H1 (cell line): ENCODE data around the gene MIB1. TPM values are rescaled to one million over a fixed set of nuclear protein-coding genes. Genes with fewer than 3 reads are reported as not detected.

Experiments used
- CTCF ChIA-PET: fragments of 300-600 bp; sonication (Branson Sonifier 250); formaldehyde crosslinking; loops from one replicate; lab custom pipeline; 2021; ENCODE audit not compliant: partially characterized antibody; lab: Charles Lee
- POLR2A ChIA-PET: fragments of 300-600 bp; sonication (Branson Sonifier 250); formaldehyde crosslinking; loops from one replicate; lab custom pipeline; 2021; ENCODE audit warnings: inconsistent platforms; ENCODE audit not compliant: partially characterized antibody; lab: Charles Lee
- DNase-seq, 2 experiments: peaks; one replicate each; pipeline versions ENCODE4 v3.0.0 to v3.0.0-alpha.2; 2010 to 2022; ENCODE audit warnings: low spot score in 2 of 2, low read depth in 1 of 2, mixed read lengths in 1 of 2
- FAIRE-seq: peaks from 2 replicates; lab custom pipeline; 2011; peaks lifted over from hg19 to GRCh38; lab: Jason Lieb, UNC
- H2AFZ ChIP-seq: 2 replicates; pipeline ENCODE4 v1.8.1; 2012; ENCODE audit warnings: low read length, inconsistent platforms
- H2AK5ac ChIP-seq: 2 replicates; pipeline ENCODE4 v1.6.1; 2013; ENCODE audit warnings: low read depth, low read length
- H2BK120ac ChIP-seq: replicated peaks from 2 replicates; pipeline ENCODE3; 2013; ENCODE audit warnings: low read depth, low read length, inconsistent platforms
- H2BK12ac ChIP-seq: 2 replicates; pipeline ENCODE4 v1.6.1; 2013; ENCODE audit warnings: low read depth, low read length
- H2BK15ac ChIP-seq: 2 replicates; pipeline ENCODE4 v1.6.1; 2013; ENCODE audit warnings: low read length
- H2BK20ac ChIP-seq: 2 replicates; pipeline ENCODE4 v1.6.1; 2013; ENCODE audit warnings: low read length
- H2BK5ac ChIP-seq: 2 replicates; pipeline ENCODE4 v1.6.1; 2013; ENCODE audit warnings: low read depth, low read length
- H3K14ac ChIP-seq: 2 replicates; pipeline ENCODE4 v1.6.1; 2013; ENCODE audit warnings: inconsistent platforms; ENCODE audit not compliant: insufficient read length
- H3K18ac ChIP-seq: 2 replicates; pipeline ENCODE4 v1.6.1; 2013; ENCODE audit warnings: low read length; ENCODE audit errors: extremely low read depth
- H3K23ac ChIP-seq: 2 replicates; pipeline ENCODE4 v1.6.1; 2013; ENCODE audit warnings: inconsistent platforms; ENCODE audit not compliant: insufficient read length
- H3K23me2 ChIP-seq: 2 replicates; pipeline ENCODE4 v1.6.1; 2013; ENCODE audit warnings: low read depth, low read length
- H3K27ac ChIP-seq: 2 replicates; pipeline ENCODE4 v1.6.1; 2011; ENCODE audit warnings: low read depth, low read length, inconsistent platforms
- H3K27me3 ChIP-seq, 4 experiments: replicated peaks in 1 of 4; 1 replicate in 1 of 4; 2 replicates in 3 of 4; pipeline versions ENCODE4 v1.6.1 to v1.8.1; 2011 to 2013; ENCODE audit warnings: low read length in 3 of 4, mild to moderate bottlenecking in 3 of 4, inconsistent platforms in 2 of 4, mixed read lengths in 2 of 4, moderate library complexity in 1 of 4; ENCODE audit not compliant: control insufficient read depth in 3 of 4, insufficient read depth in 3 of 4; ENCODE audit errors: extremely low read depth in 1 of 4
- H3K36me3 ChIP-seq, 4 experiments: 2 replicates each; pipeline versions ENCODE4 v1.6.1 to v1.8.1; 2011 to 2013; ENCODE audit warnings: mild to moderate bottlenecking in 4 of 4, low read length in 3 of 4, moderate library complexity in 2 of 4, control low read depth in 1 of 4, inconsistent platforms in 1 of 4; ENCODE audit not compliant: insufficient read depth in 4 of 4, control insufficient read depth in 2 of 4
- H3K4ac ChIP-seq: replicated peaks from 2 replicates; pipeline ENCODE3; 2013; ENCODE audit warnings: low read length, low read depth, mixed read lengths, inconsistent platforms; ENCODE audit not compliant: insufficient read length
- H3K4me1 ChIP-seq, 4 experiments: replicated peaks in 1 of 4; 1 replicate in 1 of 4; 2 replicates in 3 of 4; pipeline versions ENCODE4 v1.6.1 to v1.8.1; 2011 to 2013; ENCODE audit warnings: low read length in 3 of 4, inconsistent platforms in 2 of 4, mixed read lengths in 1 of 4; ENCODE audit not compliant: insufficient read depth in 4 of 4, control insufficient read depth in 3 of 4
- H3K4me2 ChIP-seq, 2 experiments: 2 replicates each; pipeline versions ENCODE4 v1.6.1 to v1.8.1; 2011 to 2013; ENCODE audit warnings: low read depth in 2 of 2, low read length in 2 of 2, control low read depth in 1 of 2, inconsistent platforms in 1 of 2, mild to moderate bottlenecking in 1 of 2; ENCODE audit not compliant: insufficient read depth in 1 of 2
- H3K4me3 ChIP-seq, 4 experiments: fragments of 200-600, 300-600 bp in 1 of 4; sonication (generic), shearing (Covaris generic), sonication (Bioruptor Twin) in 1 of 4; 2 replicates each; pipeline versions ENCODE4 v1.5.1 to v1.8.1; 2011 to 2016; ENCODE audit warnings: low read length in 4 of 4, low read depth in 3 of 4, control low read depth in 2 of 4, inconsistent platforms in 2 of 4, mild to moderate bottlenecking in 2 of 4, mixed read lengths in 1 of 4, moderate library complexity in 1 of 4; ENCODE audit not compliant: insufficient read depth in 2 of 4; ENCODE audit errors: extremely low read depth in 1 of 4
- H3K56ac ChIP-seq: replicated peaks from 2 replicates; pipeline ENCODE3; 2013; ENCODE audit warnings: low read depth, mild to moderate bottlenecking, mixed read lengths, low read length, inconsistent platforms; ENCODE audit not compliant: insufficient read length
- H3K79me1 ChIP-seq: 2 replicates; pipeline ENCODE4 v1.6.1; 2013; ENCODE audit warnings: low read depth, low read length, control low read depth
- H3K79me2 ChIP-seq, 2 experiments: 2 replicates each; pipeline versions ENCODE4 v1.6.1 to v1.8.1; 2012 to 2013; ENCODE audit warnings: low read length in 2 of 2, mild to moderate bottlenecking in 2 of 2, inconsistent platforms in 1 of 2; ENCODE audit not compliant: insufficient read depth in 2 of 2, control insufficient read depth in 1 of 2
- H3K9ac ChIP-seq, 4 experiments: replicated peaks in 1 of 4; 1 replicate in 1 of 4; 2 replicates in 3 of 4; pipeline versions ENCODE4 v1.6.1 to v1.8.1; 2011 to 2013; ENCODE audit warnings: low read depth in 3 of 4, low read length in 3 of 4, control low read depth in 2 of 4, mild to moderate bottlenecking in 2 of 4, moderate library complexity in 2 of 4, inconsistent platforms in 1 of 4; ENCODE audit errors: extremely low read depth in 1 of 4
- H3K9me3 ChIP-seq, 2 experiments: 2 replicates each; pipeline versions ENCODE4 v1.6.1 to v1.8.1; 2012 to 2013; ENCODE audit warnings: mild to moderate bottlenecking in 2 of 2, moderate library complexity in 2 of 2, control low read depth in 1 of 2, inconsistent platforms in 1 of 2, low read depth in 1 of 2, low read length in 1 of 2, mixed read lengths in 1 of 2; ENCODE audit not compliant: insufficient read depth in 2 of 2
- H4K20me1 ChIP-seq, 2 experiments: replicated peaks in 1 of 2; 2 replicates each; pipeline versions ENCODE3 to v1.8.1; 2011 to 2013; ENCODE audit warnings: inconsistent platforms in 2 of 2, low read length in 2 of 2, mild to moderate bottlenecking in 1 of 2; ENCODE audit not compliant: insufficient read depth in 2 of 2, control insufficient read depth in 1 of 2
- H4K5ac ChIP-seq: 2 replicates; pipeline ENCODE4 v1.6.1; 2013; ENCODE audit warnings: low read length, low read depth, mixed read lengths, inconsistent platforms; ENCODE audit not compliant: insufficient read length
- H4K8ac ChIP-seq: 2 replicates; pipeline ENCODE4 v1.8.0; 2013; ENCODE audit warnings: mild to moderate bottlenecking, moderate library complexity, low read length, inconsistent platforms; ENCODE audit not compliant: insufficient read depth; ENCODE audit errors: extremely low read depth
- H4K91ac ChIP-seq: replicated peaks from 2 replicates; pipeline ENCODE3; 2013; ENCODE audit warnings: low read length, mixed read lengths, inconsistent platforms; ENCODE audit not compliant: insufficient read length
- FOSL1 ChIP-seq: IDR thresholded peaks from 2 replicates; pipeline ENCODE4 v1.6.1; 2011; ENCODE audit warnings: mild to moderate bottlenecking, low read depth, low read length, moderate library complexity; ENCODE audit not compliant: insufficient read depth
- WGBS, 2 experiments: shearing (Covaris generic) in 1 of 2; methylation state at CpG; one replicate each; pipeline versions ENCODE4 v1.1.6 to v1.1.7; 2013 to 2015; ENCODE audit warnings: low lambda C conversion rate in 2 of 2, mixed read lengths in 2 of 2, inconsistent platforms in 1 of 2, low coverage in 1 of 2, missing lambda C conversion rate in 1 of 2; ENCODE audit not compliant: insufficient replicate concordance in 2 of 2, insufficient coverage in 1 of 2, insufficient read length in 1 of 2; ENCODE audit errors: extremely low coverage in 1 of 2, missing lambda C conversion rate in 1 of 2; 5-methylcytosine and 5-hydroxymethylcytosine counted together
- polyA plus RNA-seq, 7 experiments: library from polyadenylated mRNA; depleted of rRNA in 3 of 7; stranded (reverse) in 5 of 7; unstranded in 2 of 7; fragments of >200 nt in 5 of 7; fragments of 200-250 nt in 2 of 7; gene quantifications; 1 replicate in 5 of 7; 2 replicates in 1 of 7; 4 replicates in 1 of 7; pipeline versions ENCODE4 v1.2.1 to v1.2.3, GENCODE V29; 2011 to 2013; ENCODE audit warnings: missing spikeins in 2 of 7, mixed read lengths in 2 of 7
- total RNA-seq: library from RNA; stranded (reverse); fragmentation: NEBNext Ultra II Directional; extraction: Animal tissue kit (Norgen Biotek cat#: 25700); gene quantifications from 2 replicates; pipeline ENCODE4 v1.2.1, GENCODE V29; 2021

The MIB1 gene
- total and polyA plus RNA-seq, 2 of the 8 experiments (the other 6 are each of a cell fraction or from before 2014, with no cell fraction given), result 8.2 to 60.3 TPM

DNA sequence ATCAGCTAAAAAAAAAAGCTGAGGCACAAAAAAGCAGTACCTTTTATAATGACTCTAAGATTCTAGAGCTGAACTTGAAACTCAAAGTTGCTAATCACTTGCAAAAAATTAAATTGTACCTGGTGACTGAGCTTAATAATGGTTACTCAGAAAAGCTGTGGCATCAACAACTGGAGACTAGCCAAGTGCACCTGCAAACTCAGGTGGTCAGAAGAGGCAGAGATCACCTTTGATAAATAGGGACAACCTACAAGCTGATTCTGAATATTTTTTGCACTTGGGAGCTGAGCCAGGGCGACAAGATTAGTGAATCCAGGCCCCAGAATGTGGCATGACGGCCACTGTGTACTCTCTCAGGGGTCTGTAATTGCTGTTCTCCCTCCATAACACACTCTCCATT lies 39.0 kb upstream of the MIB1 start:
- FAIRE-seq (no peak), DNase-seq (no peak)
- Histone ChIP-seq H2AFZ (no peak overlapping the region), H3K4ac (no peak overlapping the region), H3K18ac (no peak overlapping the region), H3K9ac (no peak overlapping the region), H3K4me1 (peaks cover 0 to 3% (median 1%) of the 10 kb centered on the region in 4 experiments; a peak in 1 of 7 replicates), H3K27ac (no peak overlapping the region), H3K14ac (no peak overlapping the region), H3K79me1 (no peaks in the 10 kb centered on the region), H3K56ac (no peak overlapping the region), H3K27me3 (peaks cover 0 to 3% (median 0%) of the 10 kb centered on the region in 4 experiments; a peak in 4 of 7 replicates), H3K79me2 (no peaks in the 10 kb centered on the region), H2BK12ac (no peak overlapping the region), H4K8ac (no peak overlapping the region), H4K91ac (no peak overlapping the region), H2BK5ac (no peak overlapping the region), H2BK20ac (no peak overlapping the region), H3K4me2 (no peak overlapping the region), H3K4me3 (no peak overlapping the region), H4K5ac (no peak overlapping the region), H2BK120ac (no peak overlapping the region), H3K9me3 (peaks cover 0 to 11% of the 10 kb centered on the region in 2 experiments; a peak in 2 of 4 replicates), H2BK15ac (no peak overlapping the region), H3K36me3 (peaks cover 0 to 9% (median 3%) of the 10 kb centered on the region in 4 experiments; a peak in 3 of 8 replicates), H3K23ac (no peak overlapping the region), H3K23me2 (peaks cover 6% of the 10 kb centered on the region), H2AK5ac (no peak overlapping the region), H4K20me1 (no peaks in the 10 kb centered on the region)
- TF ChIP-seq FOSL1, result no peak
- WGBS, 2 experiments, result 86% methylated on average over 2 of the region's 2 CpGs; no CpG with 5 or more reads in 1 of the 2 experiments
- CTCF ChIA-PET, result no interaction called here
- POLR2A ChIA-PET, result interaction anchor here (0.8 kb wide), 1 partner anchor 8 kb away, joined by 3 read pairs; no protein-coding TSS in a partner anchor
